Measurements from ENCODE around the gene TCTA.

GRCh38 chr3:49362561-49362960 lies 49.7 kb upstream of the TCTA start:
- TF ChIP-seq CTCF (conservative IDR thresholded peaks at IDR 0.05 in 1 of 2, IDR thresholded peaks at IDR 0.05 in 1 of 2; ENCODE audit: extremely low read depth in 1 of 2, insufficient read depth in 1 of 2, low read depth in 1 of 2, low read length in 2 of 2) (no peak), EZH2 (IDR thresholded peaks at IDR 0.05; ENCODE audit: borderline replicate concordance, low read length) (no peak)

Measured in mammary epithelial cell (primary cell).